ENCODE results near the gene ZGLP1.

The ZGLP1 gene

DNA sequence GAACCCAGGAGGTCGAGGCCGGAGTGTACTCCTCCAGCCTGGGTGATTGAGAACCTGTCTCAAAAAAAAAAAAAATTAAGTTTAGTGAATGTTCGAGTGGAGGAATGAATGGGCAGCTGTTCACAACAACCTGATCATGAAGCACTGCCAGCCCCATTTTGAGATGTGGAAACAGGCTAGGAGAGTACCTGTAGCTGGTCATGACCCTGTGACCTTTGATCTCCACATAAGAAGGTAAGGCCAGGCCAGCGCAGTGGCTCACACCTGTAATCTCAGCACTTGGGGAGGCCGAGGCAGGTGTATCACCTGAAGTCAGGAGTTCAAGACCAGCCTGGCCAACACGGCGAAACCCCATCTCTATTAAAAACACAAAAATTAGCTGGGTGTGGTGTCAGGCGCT, 16.1 kb upstream of the ZGLP1 start:
- no peak for DNase-seq

DNA sequence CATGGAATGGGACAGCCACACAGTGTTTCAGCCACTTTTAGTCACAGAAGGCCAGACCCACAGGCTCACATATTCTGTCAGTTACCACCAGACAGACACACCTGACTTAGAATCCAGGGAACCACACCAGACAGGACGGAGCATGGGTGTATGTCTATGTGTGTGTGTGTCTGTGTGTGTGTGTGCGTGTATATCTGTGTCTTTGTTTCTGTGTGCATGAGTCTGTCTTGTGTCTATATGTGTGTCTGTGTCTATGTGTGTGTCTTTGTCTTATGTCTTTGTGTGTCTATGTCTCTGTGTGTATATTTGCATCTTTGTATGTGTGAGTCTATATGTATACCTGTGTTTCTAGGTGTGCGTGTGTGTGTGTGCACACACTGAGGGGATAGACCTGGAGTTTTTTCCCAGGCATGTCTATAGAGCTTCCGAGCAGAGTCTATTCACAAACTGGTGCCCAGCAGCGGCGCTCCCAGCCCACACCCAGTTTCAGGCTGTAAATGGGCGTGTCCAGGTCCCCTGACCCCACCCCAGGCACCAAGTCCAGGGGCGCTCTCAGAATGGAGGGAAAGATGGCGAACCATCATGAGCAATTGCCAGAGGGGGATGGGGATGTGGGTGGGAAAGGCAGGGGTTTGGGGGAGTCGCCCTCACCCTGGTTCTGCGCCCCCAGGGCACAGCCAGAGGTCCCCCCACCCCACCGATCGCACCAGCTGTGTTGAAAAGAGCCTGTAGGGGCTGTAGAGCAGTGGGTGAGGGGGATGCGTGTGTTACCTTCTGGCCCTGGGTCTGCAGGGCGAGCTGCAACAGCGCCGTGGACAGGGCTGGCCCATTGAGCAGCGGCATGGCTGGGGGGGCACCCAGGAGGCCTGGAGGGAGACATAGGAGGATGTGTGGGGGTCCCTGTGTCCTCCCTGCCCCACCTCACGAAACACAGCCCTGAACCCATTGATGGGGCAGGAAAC, 12.5 kb upstream of the ZGLP1 start:
- no peak for DNase-seq

DNA sequence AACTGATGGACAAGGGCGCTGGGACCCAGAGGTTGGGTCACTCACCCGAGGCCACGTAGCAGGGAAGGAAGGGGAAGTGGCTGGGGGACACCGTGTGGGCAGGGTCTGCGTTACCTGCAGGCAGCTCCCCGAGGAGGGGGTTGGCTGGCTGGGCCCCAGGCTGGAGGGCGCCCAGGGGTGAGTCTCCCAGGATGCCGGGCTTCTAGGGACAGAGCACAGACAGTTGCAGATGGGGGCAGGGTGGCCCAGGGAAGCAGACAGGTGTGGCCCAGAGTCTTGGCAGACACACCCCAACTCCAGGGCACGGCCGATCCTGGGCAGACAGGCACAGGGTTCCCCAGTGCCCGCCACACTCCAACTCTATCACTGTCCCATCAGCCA, 11.8 kb upstream of the ZGLP1 start:
- DNase-seq = no peak

DNA sequence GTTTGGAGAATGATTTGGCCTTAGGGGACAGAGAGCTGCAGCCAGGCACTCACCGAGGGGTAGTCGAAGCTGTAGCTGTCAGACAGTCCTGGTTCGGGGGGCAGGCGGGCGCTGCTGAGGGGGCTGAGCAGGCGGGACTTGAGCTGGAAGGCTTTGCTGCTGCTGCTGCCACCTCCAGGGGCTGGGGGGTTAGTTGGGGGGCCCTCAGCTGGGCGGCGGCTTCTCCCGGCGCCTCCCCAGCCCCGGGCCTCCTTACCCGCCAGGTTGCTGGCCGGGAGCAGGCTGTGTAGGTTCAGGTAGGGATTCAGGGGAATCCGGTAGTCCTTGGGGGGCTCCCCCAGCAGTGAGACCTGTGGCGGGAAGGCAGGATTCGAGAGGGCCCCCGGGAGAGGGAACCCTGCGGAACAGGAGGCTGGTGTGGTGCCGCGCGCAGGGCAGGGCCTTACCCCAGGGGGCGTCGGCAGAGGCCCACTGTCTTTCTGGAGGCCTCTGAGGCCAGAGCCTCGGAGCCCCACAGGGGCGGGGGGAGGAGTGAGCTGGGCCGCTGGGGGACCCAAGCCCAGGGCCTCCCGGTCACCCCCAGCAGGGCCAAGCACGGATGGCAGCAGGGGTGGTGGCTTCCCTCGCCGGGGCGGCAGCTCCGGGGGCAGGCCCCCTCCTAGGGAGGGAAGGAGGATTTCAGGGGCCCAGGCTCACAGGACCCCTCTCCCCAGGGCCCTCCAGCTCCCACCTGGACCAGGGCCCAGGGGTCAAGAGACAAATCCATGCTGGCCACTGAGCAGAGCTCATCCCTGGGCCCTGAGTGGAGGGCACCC, 11.2 kb upstream of the ZGLP1 start:
- no peak for DNase-seq

DNA sequence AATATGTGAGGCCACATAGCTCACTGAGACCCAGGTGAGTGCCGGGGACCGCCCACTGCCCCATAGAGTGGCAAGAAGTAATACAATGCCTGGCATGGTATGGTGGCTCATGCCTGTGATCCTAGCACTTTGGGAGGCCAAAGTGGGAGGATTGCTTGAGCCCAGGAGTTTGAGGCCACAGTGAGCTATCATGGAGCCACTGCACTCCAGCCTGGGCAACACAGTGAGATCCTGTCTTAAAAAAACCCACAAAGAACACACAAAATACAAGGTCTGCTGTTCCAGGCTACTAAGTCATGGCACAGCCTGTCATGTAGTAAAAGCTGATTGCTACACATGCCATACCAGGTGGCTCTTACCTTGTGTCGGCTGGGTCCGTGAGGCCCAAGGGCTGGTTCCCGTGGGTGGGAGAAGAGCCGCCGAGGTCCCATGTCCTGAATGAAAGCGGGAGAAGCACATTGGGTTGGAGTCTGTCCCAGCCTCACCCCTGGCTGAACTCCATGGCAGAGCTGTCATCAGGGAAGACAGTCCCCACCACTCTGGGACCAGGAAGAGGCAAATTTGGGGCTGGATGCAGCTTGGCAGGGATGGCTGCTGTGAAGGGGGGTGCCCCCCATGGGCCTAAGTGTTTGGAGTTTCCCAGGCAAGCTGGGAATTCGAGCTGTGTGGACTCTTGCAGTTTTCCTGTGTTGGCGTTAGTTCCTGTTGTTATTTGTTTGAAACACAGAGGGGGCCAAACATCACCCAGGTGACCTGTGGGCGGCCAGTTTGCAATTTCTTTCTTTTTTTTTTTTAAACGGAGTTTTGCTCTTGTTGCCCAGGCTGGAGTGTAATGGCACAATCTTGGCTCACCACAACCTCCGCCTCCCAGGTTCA, 9.4 kb upstream of the ZGLP1 start:
- DNase-seq = no peak

DNA sequence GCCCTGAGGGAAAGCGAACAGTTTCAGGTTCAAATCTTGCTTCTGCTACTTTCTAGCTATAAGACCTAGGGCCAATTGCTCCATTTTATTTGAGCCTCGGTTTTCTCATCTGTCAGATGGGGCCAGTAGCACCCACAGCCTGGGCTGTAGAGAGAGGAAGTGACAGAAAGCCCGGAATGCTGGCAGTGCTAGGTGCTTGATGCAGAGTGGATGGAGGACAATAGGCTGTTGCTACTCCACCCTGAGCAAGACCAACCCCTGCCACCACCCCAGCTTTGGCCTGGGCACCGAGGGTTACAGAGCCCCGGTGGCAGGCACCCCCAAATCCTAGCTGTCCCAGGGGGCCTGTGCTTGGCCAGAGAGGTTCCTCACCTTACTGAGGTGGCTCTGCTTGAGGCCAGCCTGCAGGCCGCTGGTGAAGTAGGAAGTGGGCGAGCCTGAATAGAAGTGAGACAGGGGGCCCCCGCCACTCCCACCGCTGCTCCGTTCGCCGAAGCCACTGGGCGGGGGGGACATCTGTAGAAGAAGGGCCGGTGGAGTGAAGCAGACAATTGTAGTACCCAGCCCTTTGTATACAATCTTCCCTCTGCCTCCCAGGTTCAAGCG, 8.3 kb upstream of the ZGLP1 start:
- DNase-seq = no peak

DNA sequence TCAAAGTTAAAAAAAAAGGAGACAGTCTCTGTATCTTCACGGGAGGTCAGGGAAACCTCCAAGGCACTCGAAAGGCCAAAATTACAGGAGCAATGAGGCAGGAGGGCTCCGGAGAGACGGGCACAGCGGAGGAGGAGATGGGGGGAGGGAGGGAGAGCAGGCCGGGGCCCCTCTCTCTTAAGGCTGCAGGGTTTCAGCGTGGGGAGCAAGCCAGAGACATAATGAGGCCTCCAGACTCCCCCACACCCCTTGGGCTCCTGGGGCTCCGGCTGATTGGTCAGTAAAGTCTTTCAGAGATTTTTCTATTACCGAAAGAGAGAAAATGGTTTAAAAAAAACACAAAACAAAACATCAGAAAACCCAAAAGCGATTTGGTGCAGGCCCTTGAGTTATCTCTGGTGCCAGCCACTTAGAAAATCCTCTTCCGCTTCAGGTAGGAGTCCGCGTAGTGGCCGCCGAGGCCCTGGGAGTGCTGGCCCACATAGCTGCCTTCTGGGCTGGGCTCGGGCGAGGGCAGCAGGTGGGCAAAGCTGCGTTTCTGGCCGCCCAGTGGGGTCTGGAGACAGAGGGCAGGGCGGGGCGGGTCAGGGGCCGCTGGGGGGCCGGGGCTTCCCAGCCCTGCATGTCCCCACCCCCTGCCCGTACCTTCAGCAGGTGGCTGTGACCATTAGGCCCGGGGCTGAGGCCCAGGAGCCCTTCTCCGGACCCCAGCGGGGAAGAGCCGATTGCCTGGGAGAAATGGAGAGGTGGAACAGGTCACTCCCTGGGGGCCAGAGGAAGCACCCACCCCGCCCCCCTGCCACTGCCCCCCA, 7.6 kb upstream of the ZGLP1 start:
- DNase-seq = no peak

DNA sequence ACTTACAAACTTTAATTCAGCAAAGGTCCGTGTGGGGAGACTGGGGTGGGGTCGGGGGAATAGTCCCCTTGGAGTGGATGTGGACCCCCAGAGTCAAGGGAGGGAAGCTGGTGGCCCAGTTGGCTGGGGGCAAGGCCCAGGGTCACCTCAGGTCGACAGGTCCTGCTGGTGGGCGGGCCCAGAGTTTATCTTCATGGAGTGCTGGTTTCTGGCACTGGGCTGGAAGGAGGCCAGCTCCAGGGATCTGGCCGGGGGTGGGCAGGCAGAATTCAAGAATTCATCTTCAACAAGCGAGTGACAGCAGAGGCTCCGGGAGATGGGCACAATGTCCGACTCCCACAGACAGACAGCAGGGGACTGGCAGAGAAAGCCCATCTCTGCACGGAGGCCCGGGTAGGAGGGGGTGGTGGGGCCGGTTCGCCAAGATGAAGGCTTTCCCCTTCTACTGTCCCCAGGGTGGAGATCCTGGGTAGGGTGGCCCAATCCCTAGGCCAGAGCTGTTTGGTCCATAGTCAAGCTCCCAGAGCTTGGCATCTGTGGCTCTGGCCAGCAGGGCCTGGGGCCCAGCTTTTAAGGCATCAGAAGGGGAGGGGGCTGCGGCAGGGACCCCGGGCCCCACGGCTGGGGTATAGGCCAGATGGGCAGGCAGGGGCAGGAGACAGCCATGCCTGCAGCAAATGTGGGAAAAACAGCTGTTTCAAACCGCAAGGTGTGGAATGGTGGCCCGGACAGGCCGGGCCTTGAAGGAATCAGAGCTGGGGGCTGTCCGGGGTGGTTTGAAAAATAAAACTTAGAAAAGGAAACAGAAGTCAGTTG, 6.8 kb upstream of the ZGLP1 start:
- DNase-seq = no peak

DNA sequence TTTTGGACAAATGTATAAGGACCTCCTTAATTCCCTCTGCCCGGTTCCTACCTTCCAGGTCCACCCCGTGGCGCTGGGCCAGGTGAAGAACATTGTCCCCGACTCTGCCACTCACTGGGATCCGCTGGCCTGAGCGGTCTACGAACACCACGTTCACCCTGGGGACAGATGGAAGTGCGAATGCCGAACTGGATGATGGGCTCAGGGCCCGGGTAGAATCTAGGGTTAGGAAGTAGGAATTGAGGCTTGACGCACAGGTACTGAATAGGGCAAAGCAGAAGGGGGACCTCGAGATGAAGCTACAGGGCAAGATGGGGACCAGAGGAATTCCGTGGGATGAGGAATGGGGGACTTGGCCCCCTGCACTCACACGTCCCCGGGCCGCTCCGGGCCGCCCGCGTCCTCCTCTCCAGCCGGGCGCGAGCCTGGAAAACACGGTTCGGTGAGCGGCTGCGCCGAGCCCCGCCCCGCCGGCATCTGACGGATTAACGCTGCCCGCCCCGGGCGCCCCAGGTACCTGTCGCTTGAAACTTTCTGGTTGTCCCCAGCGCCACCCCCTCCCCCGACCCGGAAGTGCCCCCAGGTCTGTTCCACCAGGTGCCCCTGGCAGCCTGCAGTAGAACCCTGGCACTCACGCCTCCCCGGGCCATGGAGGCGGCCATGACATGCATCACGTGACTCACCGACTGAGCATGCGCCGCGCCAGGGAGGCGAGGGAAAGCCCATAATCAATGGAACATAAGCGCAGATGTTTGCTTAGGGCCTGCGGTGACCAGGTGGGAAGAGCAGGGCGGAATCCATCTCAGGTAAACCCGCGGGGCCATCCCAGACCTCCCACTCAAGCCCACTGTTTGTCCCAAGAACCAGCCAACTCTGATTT, 6.0 kb upstream of the ZGLP1 start, which contains the start of gene FDX2:
Gene FDX2 (minus strand): TSS at position 681 of the 880 bp plus-strand sequence. CDS start 19 bp downstream, at position 662.
- DNase-seq = peak; percentile 88

DNA sequence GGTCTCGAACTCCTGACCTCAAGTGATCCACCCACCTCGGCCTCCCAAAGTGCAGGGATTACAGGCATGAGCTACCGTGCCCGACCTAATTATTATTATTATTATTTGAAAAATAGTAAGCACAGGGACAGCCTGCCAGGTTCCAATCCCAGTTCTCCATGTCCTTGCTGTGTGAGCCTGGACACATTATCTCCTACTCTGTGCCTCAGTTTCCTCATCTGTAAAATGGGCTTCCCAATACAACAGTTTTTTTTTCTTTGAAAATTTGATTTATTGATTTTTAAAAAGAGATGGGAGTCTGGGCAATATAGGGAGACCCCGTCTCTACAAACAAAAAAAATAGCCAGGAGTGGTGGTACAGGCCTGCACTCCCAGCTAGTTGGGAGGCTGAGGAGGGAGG, 3.3 kb downstream of the ZGLP1 start:
- DNase-seq = no peak

DNA sequence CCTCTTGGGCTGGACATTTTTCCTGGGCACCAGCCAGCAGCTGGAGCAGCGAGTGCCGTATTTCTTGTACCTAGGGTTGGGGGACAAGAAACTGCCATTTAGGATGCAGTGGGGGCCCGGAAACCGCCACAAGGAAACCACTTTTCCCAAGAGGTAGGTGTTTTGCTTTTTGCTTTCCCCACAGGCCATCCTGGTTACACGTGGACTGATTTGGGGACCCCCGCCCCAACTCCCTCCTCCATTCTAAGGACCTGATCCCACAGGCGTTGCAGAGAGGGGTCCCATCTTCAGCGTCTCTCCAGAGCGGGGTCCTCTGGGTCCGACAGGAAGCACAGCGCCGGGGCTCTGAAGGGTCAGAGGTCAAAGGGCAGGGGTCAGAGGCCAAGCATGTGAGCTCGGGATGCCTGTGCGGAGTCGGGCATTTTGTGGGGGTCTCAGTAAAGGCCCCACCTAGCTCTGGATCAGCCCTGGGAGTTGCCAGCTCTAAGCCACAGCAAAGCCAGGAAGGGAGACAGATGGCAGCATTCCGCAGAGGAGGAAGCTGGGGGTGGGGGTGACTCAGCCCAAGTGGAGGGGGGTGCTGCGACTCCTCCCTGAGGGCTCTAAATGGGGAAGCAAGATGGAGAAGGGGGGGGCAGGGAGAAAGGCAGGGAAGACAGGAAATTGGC, 4.3 kb downstream of the ZGLP1 start:
- DNase-seq = no peak

DNA sequence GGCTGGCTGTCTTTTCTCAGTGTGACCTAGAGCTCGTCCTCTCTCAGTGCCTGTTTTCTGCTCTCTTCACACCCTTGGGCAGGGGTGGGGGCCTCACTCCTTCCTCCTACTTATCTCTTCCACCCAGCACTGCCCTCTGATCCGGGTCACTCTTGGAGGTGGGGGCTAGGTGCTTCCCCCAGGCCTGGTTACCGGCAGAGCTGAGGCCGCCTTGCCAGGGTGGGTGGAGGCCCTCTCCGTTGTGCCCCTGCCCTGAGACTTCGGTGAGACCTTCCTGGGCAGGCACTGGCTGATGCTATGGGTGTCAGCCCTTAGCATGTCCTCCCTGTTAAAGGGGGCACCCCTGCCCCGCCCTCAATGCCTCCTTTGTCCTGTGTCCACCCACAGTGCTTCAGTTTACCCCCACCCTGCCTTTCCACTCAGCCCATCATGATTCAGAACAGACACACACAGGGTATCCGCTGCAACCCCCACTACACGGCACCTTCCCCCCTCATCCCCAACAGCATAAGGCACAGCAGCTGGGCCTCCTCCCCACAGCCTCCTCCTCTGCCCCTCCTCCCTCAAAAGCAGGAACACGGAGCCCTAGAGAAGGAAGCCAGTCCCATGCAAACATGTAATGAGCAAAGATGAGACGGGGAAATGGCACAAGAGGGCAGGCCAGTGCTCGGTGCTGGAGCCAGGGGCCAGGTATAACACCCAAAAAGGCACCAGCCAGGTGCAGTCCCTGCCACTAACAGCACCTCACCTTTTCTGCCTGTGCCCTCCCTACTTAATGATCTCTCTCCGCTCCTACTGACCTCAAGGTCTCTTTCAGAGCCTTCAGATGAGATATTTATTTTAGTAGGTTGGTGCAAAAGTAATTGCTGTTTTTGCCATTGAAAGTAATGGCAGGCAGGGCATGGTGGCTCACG, 9.8 kb downstream of the ZGLP1 start:
- no peak for DNase-seq

DNA sequence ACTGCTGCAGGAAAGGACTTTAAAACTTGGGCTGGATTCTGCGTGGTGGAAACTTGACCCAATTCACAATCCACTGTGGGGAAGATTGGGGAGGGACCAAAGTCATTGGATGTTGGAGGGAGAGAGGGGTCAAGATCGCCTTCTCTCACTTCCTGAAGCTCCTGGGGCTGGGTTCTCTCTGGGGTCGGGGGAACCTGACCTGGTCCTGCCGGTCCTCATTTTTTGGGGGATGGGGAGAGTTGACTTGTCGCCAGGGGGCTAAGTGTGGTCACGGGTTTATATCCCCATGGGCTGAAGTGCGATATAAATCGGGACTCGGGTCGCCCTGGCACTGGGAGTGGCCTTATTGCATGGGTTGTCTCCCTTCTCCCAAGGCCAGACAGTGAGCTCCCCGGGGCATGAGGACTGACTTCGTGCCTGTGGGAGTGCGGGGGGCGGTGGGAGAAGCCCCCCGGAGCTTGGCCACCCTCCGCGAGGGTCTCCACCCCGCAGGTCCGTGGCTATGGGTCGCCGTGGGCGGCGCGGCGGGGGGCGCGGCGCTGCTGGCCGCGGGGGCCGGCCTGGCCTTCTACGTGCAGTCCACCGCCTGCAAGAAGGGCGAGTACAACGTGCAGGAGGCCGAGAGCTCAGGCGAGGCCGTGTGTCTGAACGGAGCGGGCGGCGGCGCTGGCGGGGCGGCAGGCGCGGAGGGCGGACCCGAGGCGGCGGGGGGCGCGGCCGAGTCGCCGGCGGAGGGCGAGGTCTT, 13.6 kb downstream of the ZGLP1 start:
- no peak for DNase-seq

DNA sequence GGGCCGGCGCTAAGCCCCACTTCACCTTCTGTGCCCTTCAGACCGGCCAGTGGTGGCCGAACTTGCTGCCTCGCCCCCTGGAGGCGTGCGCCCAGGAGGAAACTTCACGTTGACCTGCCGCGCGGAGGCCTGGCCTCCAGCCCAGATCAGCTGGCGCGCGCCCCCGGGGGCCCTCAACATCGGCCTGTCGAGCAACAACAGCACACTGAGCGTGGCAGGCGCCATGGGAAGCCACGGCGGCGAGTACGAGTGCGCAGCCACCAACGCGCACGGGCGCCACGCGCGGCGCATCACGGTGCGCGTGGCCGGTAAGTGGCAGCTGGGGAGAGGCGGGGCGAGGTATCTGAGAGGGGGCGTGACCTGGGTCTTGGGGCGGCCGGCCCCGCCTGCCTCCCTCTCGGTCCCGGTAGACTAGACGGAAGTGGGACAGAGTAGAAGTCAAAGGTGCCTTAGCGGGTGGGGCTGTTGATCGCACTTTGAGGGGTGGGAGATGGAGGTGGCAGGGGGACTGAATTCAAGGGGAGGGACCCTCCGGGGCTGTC, 14.2 kb downstream of the ZGLP1 start:
- no peak for DNase-seq

DNA sequence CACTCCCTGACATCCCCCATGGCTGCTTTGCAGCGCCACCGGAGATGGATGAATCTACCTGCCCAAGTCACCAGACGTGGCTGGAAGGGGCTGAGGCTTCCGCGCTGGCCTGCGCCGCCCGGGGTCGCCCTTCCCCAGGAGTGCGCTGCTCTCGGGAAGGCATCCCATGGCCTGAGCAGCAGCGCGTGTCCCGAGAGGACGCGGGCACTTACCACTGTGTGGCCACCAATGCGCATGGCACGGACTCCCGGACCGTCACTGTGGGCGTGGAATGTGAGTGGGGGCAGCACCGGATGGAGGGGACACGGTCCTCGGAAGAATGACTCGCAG, 15.3 kb downstream of the ZGLP1 start:
- no peak for DNase-seq

DNA sequence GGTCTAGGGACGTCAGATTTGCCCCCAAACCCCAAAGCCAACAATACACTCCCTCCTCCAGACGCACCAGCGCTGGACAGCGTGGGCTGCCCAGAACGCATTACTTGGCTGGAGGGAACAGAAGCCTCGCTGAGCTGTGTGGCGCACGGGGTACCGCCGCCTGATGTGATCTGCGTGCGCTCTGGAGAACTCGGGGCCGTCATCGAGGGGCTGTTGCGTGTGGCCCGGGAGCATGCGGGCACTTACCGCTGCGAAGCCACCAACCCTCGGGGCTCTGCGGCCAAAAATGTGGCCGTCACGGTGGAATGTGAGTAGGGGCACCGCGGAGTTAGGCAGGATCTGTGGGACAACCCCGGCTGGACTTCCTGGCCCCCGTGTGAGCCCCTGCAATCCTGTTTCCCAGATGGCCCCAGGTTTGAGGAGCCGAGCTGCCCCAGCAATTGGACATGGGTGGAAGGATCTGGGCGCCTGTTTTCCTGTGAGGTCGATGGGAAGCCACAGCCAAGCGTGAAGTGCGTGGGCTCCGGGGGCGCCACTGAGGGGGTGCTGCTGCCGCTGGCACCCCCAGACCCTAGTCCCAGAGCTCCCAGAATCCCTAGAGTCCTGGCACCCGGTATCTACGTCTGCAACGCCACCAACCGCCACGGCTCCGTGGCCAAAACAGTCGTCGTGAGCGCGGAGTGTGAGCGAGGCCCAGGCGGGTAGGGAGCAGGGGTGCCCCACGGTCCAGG, 15.8 kb downstream of the ZGLP1 start:
- DNase-seq = no peak

All from COR-L47 (cell line).